Cerebellar cortex (tissue), 1 donor: Measurements from ENCODE around the gene DAO.

Source experiments
- DNase-seq: peaks from one replicate; pipeline ENCODE4 v3.0.0-alpha.2; 2015; ENCODE audit warnings: low spot score

The DAO gene

DNA sequence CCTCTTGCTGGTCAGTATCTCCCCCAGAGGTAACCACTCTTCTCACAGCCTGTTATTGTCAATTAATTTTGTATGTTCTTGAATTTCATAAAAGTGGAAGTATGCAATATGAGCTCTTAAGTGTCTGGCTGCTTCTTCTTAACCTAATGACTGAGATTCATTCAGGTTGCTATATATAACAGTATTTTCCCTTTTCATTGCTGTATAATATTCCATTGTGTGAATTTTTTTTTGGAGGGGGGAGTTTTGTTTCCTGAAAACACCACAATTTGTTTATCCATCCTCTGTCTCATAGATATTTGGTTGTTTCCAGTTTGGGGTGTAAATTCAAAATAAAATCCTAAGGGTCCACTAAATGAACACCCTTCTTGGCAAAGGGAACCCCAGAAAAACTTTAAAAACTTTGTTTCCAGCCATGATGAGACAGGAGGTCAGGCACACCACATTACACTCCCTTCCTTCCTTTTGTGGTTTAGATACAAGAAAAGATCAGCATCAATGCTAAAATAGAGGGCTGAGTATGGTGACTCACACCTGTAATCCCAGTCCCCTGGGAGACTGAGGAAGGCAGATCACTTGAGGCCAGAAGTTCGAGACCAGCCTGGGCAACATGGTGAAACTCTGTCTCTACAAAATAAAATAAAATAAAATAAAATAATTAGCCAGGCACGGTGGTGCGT, 4.1 kb upstream of the DAO start:
- DNase-seq: no peak

DNA sequence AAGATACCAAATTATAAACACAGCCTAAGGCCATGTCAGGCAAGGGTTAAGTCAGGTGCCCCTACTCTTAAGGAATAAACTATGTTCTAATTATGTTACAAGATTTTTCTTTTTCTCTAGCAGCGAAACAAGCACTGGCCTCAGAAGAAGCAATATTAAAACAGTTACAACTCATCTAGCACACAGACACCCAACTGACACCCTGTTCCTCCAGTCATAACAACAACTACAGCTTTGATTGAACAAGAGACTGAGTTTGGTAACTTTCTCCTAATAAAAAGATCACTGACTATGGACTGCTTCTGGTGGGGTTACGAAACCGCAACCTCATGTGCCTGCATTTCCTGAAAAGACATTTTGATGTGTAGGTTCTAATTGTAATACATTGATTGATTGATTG, 3.3 kb upstream of the DAO start:
- DNase-seq: no peak

DNA sequence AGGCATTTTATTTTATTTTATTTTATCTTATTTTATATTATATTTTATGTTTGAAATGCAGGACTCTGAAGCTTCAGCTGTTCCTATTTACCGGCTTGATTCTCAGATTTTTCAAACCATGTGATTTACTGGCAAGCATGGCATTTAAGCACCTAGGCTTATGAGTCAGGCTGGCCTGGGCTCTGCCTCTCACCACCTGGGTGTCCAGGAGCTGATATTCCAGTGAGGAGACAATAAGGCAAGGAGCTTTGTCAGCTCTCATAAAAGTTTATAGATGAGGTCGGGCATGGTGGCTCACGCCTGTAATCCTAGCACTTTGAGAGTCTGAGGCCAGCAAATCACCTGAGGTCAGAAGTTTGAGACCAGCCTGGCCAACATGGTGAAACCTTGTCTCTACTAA, 2.1 kb downstream of the DAO start:
- peak; percentile 41 for DNase-seq

DNA sequence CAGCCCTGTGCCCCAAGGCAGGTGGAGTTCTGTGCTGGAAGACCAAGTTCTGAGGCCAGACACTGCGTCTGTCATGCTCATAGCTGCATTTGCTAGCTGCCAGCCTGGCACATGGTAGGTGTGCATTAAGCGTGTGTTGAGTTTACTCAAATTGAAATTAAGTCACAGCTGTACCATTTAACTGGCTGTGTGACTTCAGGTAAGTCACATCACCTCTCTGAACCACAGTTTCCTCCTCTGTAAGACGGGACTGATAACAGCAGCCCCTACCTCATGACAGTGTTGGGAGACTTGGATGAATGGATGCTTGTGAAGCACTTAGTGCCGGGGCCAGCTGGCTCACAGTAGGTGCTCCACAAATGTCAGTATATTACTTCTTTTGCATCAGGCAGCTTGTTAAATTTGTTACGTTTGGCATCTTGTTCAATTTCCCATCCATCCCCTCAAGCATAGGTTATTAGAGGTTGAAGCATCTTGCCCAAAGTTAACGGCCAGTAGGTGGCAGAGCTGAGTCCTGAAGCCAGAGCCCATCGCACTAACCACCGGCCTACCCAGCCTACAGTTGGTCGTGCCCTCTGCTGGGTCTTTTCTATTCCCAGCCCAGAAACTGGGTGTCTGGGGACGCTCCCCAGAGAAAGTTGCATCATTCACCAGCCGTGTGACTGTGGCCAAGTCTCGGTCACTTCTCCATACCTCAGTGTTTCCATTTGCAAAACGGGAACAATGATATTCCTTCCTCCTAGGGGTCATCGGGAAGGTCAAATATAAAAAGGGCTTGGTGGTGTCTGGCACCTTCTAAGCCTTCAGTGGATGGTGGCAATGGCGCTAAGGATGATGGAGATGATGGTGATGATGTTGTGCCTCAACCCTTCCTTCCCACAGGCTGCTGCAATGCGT, 4.5 kb downstream of the DAO start:
- DNase-seq: peak; percentile 49

DNA sequence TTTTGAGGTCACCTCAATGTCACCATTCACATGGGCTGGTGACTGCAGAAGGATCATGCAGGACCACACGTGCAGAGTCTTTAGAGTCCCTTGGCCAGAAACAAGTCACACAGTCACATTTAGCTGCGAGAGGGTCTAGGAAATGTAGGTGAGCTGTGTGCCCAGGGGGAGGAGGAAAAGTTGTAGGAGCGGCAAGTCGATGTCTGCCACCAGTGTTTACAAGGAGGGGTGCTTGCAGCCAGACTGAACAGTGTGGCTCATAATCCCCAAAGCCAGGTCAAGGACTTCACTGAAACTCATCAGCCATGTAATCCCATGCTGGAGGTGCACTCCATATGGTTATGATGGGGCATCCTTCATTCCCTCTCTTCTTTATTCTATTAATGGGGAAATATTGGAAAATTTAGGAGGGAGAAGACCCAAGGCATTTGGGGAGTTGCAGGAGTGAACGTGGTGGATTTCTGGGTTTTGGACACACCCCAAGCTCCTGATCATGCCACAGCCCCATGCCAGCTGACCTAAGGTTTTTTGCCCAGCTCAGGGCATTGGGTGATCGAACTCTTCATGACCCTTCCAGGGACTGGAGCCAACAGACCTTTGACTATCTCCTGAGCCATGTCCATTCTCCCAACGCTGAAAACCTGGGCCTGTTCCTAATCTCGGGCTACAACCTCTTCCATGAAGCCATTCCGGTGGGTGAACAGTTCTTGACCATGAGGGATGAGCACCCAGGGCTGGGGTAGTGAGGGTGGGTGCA, 7.2 kb downstream of the DAO start:
- DNase-seq: peak; percentile 17

DNA sequence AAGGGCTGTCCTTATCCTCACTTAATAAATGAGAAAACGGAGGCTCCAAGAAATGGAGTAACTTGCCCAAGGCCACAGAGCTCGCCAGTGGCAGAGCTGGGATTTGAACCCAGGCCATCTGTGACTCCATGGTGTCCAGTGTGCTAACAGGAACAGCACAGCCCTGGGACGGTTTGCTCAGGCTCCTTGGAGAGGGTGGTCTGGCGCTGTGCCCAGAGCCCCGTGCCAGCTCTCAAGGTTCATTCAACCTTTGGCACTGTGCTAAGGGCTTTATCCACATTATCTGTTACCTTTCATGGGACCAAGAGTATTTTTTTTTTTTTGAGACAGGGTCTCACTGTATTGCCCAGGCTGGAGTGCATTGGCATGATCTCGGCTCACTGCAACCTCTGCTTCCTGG, 8.1 kb downstream of the DAO start:
- no peak for DNase-seq

DNA sequence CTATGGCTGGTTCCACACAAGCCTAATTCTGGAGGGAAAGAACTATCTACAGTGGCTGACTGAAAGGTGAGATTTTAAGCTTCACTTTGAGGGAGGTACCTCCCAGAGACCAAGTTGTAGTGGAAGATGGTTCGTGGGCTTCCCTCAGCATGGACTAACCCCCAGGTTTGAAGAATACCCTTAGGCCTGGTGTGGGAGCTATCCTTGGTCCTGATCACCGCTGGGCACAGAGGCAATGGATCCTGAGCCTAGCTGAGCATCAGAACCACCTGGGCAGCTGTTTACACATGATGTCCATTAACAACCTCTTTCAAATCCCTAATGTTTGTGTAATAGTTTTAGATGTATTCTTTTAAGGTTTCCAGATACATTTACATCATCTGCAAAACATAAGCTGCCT, 10.3 kb downstream of the DAO start:
- no peak for DNase-seq

DNA sequence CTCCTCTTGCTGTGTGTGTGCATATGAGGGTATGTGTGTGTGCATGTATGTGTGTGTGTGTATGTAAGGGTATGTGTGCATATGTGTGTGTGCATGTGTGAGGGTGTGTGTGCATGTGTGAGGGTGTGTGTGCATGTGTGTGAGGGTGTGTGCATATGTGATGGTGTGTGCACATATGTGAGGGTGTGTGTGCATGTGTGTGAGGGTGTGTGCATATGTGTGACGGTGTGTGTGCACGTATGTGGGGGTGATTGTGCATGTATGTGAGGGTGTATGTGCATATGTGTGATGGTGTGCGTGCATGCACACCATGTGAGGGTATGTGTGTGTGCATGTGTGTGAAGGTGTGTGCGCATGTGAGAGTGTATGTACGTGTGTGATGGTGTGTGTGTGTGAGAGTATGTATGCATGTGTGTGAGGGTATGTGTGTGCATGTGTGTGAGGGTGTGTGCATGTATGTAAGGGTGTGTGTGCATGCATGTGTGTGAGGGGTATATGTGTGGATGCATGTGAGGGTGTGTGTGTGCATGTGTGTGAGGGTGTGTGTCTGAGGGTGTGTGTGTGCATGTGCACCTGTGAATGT, 15.4 kb downstream of the DAO start:
- DNase-seq: no peak

DNA sequence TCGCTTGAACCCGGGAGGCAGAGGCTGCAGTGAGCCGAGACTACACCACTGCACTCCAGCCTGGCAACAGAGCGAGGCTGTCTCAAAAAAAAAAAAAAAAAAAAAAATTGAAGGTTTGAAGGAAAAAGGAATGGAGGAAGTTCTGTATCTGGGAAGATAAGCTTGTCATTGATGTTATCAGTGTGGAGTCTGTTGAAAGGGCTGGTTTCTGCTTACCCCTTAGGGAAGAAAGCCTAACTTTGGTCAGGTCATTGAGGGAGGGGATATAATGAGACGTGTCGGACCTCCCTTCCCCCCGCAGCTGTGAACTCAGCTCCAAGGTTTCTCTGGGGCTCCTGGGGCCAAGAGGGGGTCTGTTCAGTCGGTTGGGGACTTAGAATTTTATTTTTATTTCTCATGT, 16.4 kb downstream of the DAO start:
- DNase-seq: no peak

DNA sequence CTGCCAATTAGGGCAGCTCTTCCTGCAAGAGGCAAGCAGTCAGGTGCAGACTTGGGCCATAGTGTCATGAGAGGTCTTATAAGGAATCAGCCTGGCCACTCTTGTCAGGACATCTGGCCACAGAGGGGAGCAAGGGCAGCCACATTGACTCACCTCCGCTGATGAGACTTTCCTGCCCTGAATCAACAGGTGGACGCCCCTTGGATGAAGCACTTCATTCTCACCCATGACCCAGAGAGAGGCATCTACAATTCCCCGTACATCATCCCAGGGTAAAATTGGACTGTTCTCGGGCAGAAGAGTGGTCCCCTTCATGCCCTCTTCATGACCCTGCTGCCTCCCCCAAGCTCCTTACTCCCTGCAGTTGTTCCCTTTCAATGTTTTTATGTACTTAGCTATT, 16.9 kb downstream of the DAO start:
- DNase-seq: no peak

DNA sequence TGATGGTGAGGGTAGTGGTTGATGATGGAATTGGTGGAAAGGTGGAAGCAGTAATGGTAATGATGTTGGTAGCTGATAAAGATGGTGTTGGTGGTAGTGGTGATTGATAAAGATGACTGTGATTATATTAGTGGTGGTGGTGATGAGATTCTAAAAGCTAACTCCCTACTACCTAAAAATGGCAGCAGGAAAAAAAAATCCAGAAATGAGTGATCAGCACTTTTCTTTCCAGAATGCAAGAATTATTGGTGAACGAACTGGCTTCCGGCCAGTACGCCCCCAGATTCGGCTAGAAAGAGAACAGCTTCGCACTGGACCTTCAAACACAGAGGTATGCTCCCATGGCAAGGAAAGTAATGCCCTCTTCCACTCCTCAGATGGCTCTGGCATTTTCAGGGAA, 19.3 kb downstream of the DAO start:
- no peak for DNase-seq

DNA sequence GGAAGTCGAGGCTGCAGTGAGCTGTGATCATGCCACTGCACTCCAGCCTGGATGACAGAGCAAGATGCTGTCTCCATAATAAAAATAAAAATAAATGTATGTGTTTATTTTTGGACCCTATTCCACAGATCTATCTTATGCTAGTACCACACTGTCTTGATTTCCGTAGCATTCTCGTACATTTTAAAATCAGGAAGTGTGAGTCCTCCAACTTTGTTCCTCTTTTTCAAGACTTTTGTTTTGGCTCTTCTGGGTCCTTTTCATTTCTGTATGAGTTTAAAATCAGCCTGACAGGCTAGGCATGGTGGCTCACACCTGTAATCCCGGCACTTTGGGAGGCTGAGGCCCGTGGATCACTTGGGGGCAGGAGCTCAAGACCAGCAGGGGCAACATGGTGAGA, 25.8 kb downstream of the DAO start:
- no peak for DNase-seq

DNA sequence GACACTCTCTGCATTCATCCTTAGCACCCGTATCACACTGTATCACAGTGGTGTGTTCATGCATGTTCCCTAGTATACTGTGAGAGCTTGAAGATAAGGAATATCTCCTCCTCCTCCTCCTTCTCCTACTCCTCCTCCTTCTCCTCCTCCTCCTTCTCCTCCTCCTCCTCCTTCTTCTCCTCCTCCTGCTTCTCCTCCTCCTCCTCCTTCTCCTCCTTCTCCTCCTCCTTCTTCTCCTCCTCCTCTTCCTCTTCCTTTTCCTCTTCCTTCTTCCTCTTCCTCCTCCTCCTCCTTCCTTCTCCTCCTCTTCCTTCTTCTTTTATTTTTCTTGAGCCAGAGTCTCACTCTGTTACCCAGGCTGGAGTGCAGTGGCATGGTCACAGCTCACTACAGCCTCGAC, 27.1 kb downstream of the DAO start:
- no peak for DNase-seq

DNA sequence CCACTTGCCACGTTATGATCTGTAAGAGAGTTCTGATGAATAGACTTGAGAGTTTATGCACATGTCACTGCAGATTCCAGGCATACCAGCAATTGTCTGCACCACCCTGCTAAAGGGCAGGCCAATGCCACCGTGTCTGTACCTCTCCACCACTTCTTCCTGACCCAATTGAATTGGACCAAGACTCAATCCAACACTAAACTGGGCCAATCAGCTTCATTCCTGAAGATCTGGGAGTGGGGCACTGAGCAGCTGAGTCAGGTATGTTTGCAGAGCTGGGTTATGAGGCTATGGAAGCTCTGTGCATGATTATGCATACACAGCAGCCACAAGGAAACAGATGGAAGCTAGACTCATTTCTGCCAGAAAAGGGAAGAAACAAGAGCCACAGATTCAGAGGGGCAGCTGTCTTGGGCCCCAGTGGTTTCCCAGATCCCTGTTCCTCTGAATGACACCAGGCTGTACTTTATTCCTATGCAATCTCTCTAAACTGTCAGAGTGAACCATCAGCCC, 28.0 kb downstream of the DAO start:
- DNase-seq: no peak

DNA sequence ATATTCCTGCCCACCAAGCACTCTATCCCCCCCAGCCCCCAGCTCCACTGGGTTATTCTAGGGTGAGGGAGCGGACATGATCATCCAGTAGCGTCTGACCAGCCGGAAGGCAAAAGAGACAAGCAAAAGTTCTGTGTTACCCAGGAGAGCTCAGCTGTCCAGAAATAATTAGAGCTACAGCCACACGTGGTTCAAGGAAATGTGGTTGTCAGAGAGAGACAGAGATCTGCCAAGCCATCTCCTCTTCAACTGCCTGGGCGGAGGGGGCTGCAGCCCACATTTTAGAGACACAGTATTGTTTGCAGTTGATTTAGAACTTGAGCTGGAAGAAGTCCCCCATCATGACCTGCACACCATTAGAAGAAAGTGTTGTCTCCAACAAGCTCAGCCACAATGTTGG, 30.4 kb downstream of the DAO start:
- DNase-seq: no peak

DNA sequence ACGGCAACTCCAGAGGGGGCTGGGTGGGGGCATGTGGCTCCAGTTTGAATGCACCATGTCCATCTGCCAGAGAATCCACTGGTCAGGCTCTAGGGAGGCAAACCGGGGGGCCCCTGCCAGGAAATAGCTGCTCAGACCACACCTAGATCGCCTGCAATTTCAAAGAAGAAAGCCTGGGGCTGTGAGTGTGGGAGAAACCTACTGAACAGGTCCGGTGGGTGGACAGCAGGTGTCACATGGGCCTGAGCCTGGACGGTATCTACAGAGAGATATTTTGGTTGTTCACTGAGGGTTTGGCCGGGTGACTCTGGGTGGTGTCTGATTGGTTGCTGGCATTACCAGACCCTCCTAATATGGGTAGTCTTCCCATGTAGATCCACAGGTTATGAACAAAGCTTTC, 32.0 kb downstream of the DAO start:
- DNase-seq: no peak

DNA sequence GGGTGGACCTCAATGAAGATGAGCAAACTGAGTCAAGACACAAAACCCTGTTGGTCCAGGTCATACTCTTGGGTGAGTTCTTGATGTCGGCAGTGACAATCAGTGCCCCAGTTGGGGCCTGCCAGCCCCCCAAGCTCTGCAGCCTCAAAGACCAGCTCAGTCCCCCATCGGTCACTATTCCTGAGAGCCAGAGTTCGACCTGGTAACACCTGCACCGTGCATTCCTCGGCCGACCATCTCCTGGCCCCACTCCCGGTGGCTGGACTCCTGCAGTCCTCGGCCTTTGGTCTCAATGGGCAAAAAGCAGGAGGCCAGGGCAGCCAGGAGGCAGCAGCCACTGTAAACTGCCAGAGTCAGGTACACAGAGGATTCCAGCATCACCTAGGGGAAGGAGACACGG, 32.5 kb downstream of the DAO start:
- no peak for DNase-seq

DNA sequence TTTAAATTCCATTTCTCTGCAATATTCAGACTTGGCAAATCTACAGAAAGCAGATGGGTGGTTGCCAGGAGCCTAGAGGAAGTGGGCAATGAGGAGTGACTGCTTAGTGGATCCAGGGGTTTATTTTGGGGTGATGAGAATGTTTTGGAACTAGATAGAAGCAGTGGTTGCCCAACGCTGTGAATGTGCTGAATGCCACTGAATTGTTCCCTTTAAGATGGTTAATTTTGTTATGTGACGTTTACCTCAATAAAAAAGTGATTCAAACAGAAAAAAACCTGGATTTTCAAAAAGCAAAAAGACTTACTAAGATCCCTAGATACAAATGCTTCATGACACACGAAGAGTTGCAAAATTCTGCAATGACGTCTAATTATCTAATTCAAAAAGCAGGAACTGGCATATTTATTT, 34.2 kb downstream of the DAO start:
- peak; percentile 22 for DNase-seq

DNA sequence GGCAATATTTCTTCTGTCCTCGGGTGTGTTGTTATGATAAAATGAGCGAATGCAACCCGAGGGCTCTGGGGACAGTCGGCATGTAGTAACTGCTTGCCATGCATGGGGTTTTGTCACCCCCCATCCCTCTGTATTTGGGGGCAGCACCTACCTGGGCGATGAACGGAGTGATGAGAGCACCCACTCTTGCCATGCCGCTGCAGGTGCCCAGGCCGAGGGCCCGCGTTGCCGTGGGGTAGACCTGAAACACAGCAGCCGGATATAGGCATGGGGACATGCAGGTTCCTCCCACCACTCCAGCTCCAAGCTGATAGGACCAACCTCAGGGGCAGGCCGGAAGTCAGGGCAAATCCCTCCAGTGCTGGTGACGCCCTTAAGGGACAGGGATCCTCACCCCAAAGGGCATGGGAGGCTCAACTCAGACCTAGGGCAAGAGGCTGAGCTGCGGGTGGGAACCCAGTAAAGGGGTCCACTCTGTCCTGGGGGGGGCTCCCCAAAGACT, 35.8 kb downstream of the DAO start:
- DNase-seq: no peak

DNA sequence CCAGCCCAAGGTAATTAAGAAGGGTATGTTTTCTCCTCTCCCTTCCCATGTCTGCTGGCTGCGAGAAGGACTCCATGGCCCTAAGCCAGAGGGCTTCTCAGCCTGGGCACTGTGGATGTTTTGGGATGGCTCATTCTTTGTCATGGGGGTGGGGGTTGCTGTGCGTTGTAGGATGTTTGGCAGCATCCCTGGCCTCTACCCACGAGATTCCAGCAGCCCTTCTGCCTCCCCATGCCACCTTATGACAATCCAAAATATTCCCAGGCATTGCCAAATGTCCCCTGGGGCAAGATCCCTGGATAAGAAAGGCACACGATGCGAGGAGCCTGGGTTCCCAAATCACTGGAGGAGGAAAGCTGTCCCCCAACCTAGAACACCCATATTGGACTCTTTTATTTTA, 36.4 kb downstream of the DAO start:
- DNase-seq: no peak

DNA sequence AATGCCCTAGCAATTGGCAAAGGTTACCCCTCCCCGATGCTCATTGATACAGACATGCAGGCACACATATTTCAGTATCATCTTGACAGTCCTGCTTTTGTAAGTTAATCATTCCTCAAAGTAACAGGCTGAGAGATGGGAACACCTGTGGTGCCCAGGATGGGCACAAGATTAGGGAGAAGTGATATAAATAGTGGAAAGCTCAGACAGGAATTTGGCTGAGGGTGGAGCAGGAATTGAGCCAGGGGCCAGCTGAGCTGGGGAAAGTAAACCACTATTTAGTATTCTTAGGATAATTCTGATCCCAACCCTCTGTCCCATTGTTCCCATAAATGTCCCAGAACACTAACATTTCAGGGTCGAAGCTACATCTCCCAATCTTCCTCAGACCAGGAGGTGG, 38.3 kb downstream of the DAO start:
- DNase-seq: peak; percentile 64

DNA sequence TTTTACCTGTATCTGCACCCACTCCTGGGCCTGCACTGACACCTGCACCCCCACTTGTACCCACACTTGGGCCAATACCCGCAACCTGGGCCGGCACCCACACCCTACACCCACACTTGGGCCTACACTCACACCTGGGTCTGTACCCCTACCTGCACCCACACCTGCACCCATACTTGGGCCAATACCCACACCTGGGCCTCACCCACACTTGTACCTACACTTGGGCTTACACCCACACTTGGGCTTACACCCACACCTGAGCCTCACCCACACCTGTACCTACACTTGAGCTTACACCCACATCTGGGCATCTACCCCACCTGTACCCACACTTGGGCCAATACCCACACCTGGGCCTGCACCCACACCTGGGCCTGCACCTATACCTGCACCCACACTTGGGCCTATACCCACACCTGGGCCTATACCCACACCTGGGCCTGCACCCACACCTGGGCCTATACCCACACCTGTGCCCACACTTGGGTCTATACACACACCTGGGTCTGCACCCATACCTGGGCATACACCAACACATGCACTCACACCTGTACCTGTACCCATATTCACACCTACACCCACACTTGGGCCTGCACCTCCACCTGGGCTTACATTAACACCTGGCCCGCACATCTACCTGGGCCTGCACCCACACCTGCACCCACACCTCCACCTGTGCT, 39.2 kb downstream of the DAO start:
- no peak for DNase-seq
